ENCODE measurements around the gene MIEF1. TPM values are rescaled to one million over a fixed set of nuclear protein-coding genes. Genes with fewer than 3 reads are reported as not detected.
"Not testable (repeated sequence)": the region's sequence is repeated elsewhere in the genome, so short reads cannot be mapped to it uniquely, and the experiment has no call there.

MIEF1 gene
- total RNA-seq, 6 experiments from 2014 or later: 26.4 to 32.8 (median 28.7) TPM

GRCh38 chr22:39504071-39504470 lies 2.0 kb downstream of the MIEF1 start:
- DNase-seq: no peak
- Mint-ChIP-seq H3K4me3 (peak overlapping the region; percentile 93), H3K4me1 (ENCODE audit: low read depth) (peaks cover 22% of the 10 kb centered on the region), H3K36me3 (ENCODE audit: low read depth) (peaks cover 26% of the 10 kb centered on the region), H3K9me3 (no peaks in the 10 kb centered on the region), H3K27ac (no peak overlapping the region), H3K27me3 (ENCODE audit: insufficient read depth) (peaks cover 3% of the 10 kb centered on the region)
- TF ChIP-seq CTCF (IDR thresholded peaks at IDR 0.05): no peak

GRCh38 chr22:39507021-39507420 lies 4.9 kb downstream of the MIEF1 start:
- not testable (repeated sequence) for H3K27me3 Mint-ChIP-seq (ENCODE audit: insufficient read depth); H3K4me1 Mint-ChIP-seq (ENCODE audit: low read depth); DNase-seq; H3K9me3 Mint-ChIP-seq; H3K4me3 Mint-ChIP-seq; H3K27ac Mint-ChIP-seq
- peaks cover 35% of the 10 kb centered on the region for H3K36me3 Mint-ChIP-seq (ENCODE audit: low read depth)

GRCh38 chr22:39508393-39508792 lies 6.3 kb downstream of the MIEF1 start:
- peaks cover 27% of the 10 kb centered on the region for H3K36me3 Mint-ChIP-seq (ENCODE audit: low read depth)
- DNase-seq: no peak
- no peak overlapping the region for H3K4me3 Mint-ChIP-seq
- H3K27me3 Mint-ChIP-seq (ENCODE audit: insufficient read depth): no peaks in the 10 kb centered on the region; the same call in 1 of the 2 replicates
- H3K27ac Mint-ChIP-seq: no peak overlapping the region
- H3K9me3 Mint-ChIP-seq: no peaks in the 10 kb centered on the region
- no peak for TF ChIP-seq CTCF (IDR thresholded peaks at IDR 0.05)
- peaks cover 7% of the 10 kb centered on the region for H3K4me1 Mint-ChIP-seq (ENCODE audit: low read depth)

- H3K4me1 Mint-ChIP-seq (ENCODE audit: low read depth): peaks cover 10% of the 10 kb centered on the region
- H3K27ac Mint-ChIP-seq: no peak overlapping the region
- H3K9me3 Mint-ChIP-seq: no peaks in the 10 kb centered on the region
- no peak overlapping the region for H3K4me3 Mint-ChIP-seq
- peaks cover 33% of the 10 kb centered on the region for H3K36me3 Mint-ChIP-seq (ENCODE audit: low read depth)
- TF ChIP-seq CTCF (IDR thresholded peaks at IDR 0.05): no peak
- H3K27me3 Mint-ChIP-seq (ENCODE audit: insufficient read depth): no peaks in the 10 kb centered on the region; the same call in 1 of the 2 replicates
- no peak for DNase-seq
These were observed 8.5 kb downstream of the MIEF1 start for GRCh38 chr22:39510529-39511149.

GRCh38 chr22:39511226-39511625 lies 9.1 kb downstream of the MIEF1 start:
- no peak for TF ChIP-seq CTCF (IDR thresholded peaks at IDR 0.05)
- H3K9me3 Mint-ChIP-seq: no peaks in the 10 kb centered on the region
- H3K4me1 Mint-ChIP-seq (ENCODE audit: low read depth): peaks cover 16% of the 10 kb centered on the region
- no peak for DNase-seq
- no peak overlapping the region for H3K27ac Mint-ChIP-seq
- H3K36me3 Mint-ChIP-seq (ENCODE audit: low read depth): peaks cover 33% of the 10 kb centered on the region
- H3K27me3 Mint-ChIP-seq (ENCODE audit: insufficient read depth): no peaks in the 10 kb centered on the region; the same call in 1 of the 2 replicates
- no peak overlapping the region for H3K4me3 Mint-ChIP-seq

GRCh38 chr22:39512026-39512425 lies 9.9 kb downstream of the MIEF1 start:
- Mint-ChIP-seq H3K4me1 (ENCODE audit: low read depth) (peaks cover 16% of the 10 kb centered on the region), H3K36me3 (ENCODE audit: low read depth) (peaks cover 29% of the 10 kb centered on the region), H3K27ac (no peak overlapping the region), H3K27me3 (ENCODE audit: insufficient read depth) (no peaks in the 10 kb centered on the region; the same call in 1 of the 2 replicates), H3K4me3 (no peak overlapping the region), H3K9me3 (no peaks in the 10 kb centered on the region)
- DNase-seq: no peak
- TF ChIP-seq CTCF (IDR thresholded peaks at IDR 0.05): no peak
